Measurements from ENCODE around the gene B3GNT8.

DNA sequence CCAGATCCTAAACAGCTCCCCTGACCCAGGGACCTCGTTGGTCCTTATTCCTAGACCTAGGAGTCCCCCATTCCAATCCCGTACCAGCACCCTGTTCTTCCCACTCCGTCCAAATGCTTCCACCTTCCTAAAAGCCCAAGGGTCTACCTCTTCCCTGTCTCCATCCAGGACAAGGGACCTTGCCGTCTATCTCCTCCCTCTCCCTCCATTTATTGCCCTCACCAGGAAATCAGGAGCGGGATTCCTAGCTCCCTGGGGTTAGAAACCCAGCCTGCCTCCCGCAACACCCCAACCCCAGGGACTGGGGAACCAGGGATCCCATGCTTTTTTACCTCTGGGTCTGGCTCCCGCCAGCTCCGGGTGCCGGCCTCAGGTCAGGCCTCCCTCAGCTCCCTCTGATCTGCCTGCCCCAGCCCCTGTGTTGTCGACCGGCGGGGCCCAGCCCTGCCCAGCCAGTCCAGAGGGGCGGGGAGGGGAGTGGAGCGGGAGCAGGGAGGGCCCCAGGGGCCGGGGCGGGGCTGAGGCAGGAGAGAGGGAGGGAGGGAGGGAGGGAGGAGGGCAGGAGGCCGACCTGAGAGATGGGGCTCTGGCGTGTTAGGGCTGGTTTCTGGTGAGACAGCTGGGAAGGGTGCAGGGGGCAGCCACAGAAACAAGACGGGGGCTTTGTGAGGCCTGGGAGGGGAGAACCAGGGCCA is at the start of gene B3GNT8:
- TF ChIP-seq, protein P1, sequence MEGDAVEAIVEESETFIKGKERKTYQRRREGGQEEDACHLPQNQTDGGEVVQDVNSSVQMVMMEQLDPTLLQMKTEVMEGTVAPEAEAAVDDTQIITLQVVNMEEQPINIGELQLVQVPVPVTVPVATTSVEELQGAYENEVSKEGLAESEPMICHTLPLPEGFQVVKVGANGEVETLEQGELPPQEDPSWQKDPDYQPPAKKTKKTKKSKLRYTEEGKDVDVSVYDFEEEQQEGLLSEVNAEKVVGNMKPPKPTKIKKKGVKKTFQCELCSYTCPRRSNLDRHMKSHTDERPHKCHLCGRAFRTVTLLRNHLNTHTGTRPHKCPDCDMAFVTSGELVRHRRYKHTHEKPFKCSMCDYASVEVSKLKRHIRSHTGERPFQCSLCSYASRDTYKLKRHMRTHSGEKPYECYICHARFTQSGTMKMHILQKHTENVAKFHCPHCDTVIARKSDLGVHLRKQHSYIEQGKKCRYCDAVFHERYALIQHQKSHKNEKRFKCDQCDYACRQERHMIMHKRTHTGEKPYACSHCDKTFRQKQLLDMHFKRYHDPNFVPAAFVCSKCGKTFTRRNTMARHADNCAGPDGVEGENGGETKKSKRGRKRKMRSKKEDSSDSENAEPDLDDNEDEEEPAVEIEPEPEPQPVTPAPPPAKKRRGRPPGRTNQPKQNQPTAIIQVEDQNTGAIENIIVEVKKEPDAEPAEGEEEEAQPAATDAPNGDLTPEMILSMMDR (IDR thresholded peaks at IDR 0.05) = no peak
- TF ChIP-seq TCF7L2 (IDR thresholded peaks at IDR 0.05; ENCODE audit: low read depth, low read length) = no peak
